Panc1 (cell line): Measurements from ENCODE around the gene LDLRAD4. TPM values are rescaled to one million over a fixed set of nuclear protein-coding genes. Genes with fewer than 3 reads are reported as not detected.

Experiments used
- ATAC-seq: fragments of 200-7000 bp; cut with Tn5 transposase; 2 replicates; pipeline ENCODE4 v1.9.1; 2020; ENCODE audit warnings: mild to moderate bottlenecking, moderate library complexity
- BruUV-seq: library from RNA; stranded (reverse); fragments of 400-500 nt; replicated peaks from 2 replicates; lab custom pipeline; 2021; lab: Mats Ljungman, UMichigan
- CTCF ChIA-PET: fragments of 300-600 bp; sonication (Branson Sonifier 250); formaldehyde crosslinking; loops from one replicate; lab custom pipeline; 2022; ENCODE audit warnings: antibody characterized with exemption; lab: Charles Lee
- POLR2A ChIA-PET: fragments of 300-600 bp; sonication (Branson Sonifier 250); formaldehyde crosslinking; loops from one replicate; lab custom pipeline; 2022; ENCODE audit warnings: antibody characterized with exemption; lab: Charles Lee
- DNase-seq: peaks from one replicate; pipeline ENCODE4 v3.0.0-alpha.2; 2010; ENCODE audit warnings: low read depth, low spot score
- H3K27ac ChIP-seq: 2 replicates; pipeline ENCODE4 v1.5.1; 2011; ENCODE audit warnings: mild to moderate bottlenecking, low read length, inconsistent platforms
- H3K27me3 ChIP-seq: fragments of 200-500 bp; sonication (Bioruptor generic); 2 replicates; pipeline ENCODE4 v1.6.0; 2014; ENCODE audit warnings: low read length, inconsistent platforms; ENCODE audit not compliant: control insufficient read depth, insufficient read depth
- H3K36me3 ChIP-seq: fragments of 200-500 bp; sonication (Bioruptor generic); 2 replicates; pipeline ENCODE4 v1.5.1; 2014; ENCODE audit warnings: inconsistent platforms, mild to moderate bottlenecking, low read length, moderate library complexity; ENCODE audit not compliant: control insufficient read depth, insufficient read depth
- H3K4me1 ChIP-seq: 2 replicates; pipeline ENCODE4 v1.5.1; 2011; ENCODE audit warnings: inconsistent platforms, mild to moderate bottlenecking, low read length, moderate library complexity; ENCODE audit not compliant: control insufficient read depth, insufficient read depth
- H3K4me3 ChIP-seq, 2 experiments: 2 replicates each; pipeline ENCODE4 v1.5.1; 2011 to 2012; ENCODE audit warnings: low read depth in 2 of 2, low read length in 2 of 2, mild to moderate bottlenecking in 2 of 2, inconsistent platforms in 1 of 2, moderate library complexity in 1 of 2
- H3K9me3 ChIP-seq: fragments of 200-500 bp; sonication (Bioruptor generic); 2 replicates; pipeline ENCODE4 v1.5.1; 2014; ENCODE audit warnings: low read depth, mild to moderate bottlenecking, inconsistent platforms, low read length, moderate library complexity; ENCODE audit not compliant: control insufficient read depth, insufficient read depth
- CTCF ChIP-seq: fragments of 450-650 bp; IDR thresholded peaks from 2 replicates; pipeline ENCODE4 v1.5.1; 2017; ENCODE audit warnings: mild to moderate bottlenecking
- POLR2AphosphoS5 ChIP-seq: IDR thresholded peaks from 2 replicates; pipeline ENCODE4 v1.6.1; 2012; ENCODE audit warnings: mild to moderate bottlenecking, low read depth, low read length, moderate library complexity
- SIN3A ChIP-seq: IDR thresholded peaks from 2 replicates; pipeline ENCODE4 v1.6.1; 2012; ENCODE audit warnings: low read depth, mild to moderate bottlenecking, low read length, moderate library complexity, borderline replicate concordance; ENCODE audit not compliant: insufficient read depth
- TCF7L2 ChIP-seq: IDR thresholded peaks from 2 replicates; pipeline ENCODE4 v1.6.1; 2011; ENCODE audit warnings: mild to moderate bottlenecking, low read depth, low read length, inconsistent platforms
- in situ Hi-C: cut with HindIII; loops from 2 replicates; pipeline ENCODE4 v1.10.0; 2016; ENCODE audit warnings: low sequenced_read_pairs, low pct_unique_long_range_greater_than_20kb
- intact Hi-C: fragments of 100-400 bp; cut with micrococcal nuclease; formaldehyde crosslinking; loops from one replicate; pipeline ENCODE4 v1.10.0; 2022; ENCODE audit not compliant: unreplicated experiment
- total RNA-seq: library from RNA; stranded (reverse); gene quantifications from one replicate; pipeline ENCODE4 v1.2.1, GENCODE V29; 2021; ENCODE audit not compliant: unreplicated experiment
- TF ChIP-seq, protein P1 (sequence below), 2 experiments: IDR thresholded peaks; 2 replicates each; pipeline ENCODE4 v1.6.1; 2011 to 2012; ENCODE audit warnings: low read depth in 2 of 2, control low read depth in 1 of 2, low read length in 1 of 2, mild to moderate bottlenecking in 1 of 2, moderate library complexity in 1 of 2; ENCODE audit not compliant: insufficient read depth in 1 of 2

LDLRAD4 gene
- total RNA-seq, 1 experiment from 2014 or later, result 0.28 TPM

- DNase-seq, result no peak
- H3K9me3 ChIP-seq, result no peaks in the 10 kb centered on the region
- BruUV-seq, result no TSS peak
- H3K36me3 ChIP-seq, result no peaks in the 10 kb centered on the region
- TF ChIP-seq CTCF (no peak), POLR2AphosphoS5 (no peak), TCF7L2 (no peak), SIN3A (no peak)
- TF ChIP-seq, protein P1, sequence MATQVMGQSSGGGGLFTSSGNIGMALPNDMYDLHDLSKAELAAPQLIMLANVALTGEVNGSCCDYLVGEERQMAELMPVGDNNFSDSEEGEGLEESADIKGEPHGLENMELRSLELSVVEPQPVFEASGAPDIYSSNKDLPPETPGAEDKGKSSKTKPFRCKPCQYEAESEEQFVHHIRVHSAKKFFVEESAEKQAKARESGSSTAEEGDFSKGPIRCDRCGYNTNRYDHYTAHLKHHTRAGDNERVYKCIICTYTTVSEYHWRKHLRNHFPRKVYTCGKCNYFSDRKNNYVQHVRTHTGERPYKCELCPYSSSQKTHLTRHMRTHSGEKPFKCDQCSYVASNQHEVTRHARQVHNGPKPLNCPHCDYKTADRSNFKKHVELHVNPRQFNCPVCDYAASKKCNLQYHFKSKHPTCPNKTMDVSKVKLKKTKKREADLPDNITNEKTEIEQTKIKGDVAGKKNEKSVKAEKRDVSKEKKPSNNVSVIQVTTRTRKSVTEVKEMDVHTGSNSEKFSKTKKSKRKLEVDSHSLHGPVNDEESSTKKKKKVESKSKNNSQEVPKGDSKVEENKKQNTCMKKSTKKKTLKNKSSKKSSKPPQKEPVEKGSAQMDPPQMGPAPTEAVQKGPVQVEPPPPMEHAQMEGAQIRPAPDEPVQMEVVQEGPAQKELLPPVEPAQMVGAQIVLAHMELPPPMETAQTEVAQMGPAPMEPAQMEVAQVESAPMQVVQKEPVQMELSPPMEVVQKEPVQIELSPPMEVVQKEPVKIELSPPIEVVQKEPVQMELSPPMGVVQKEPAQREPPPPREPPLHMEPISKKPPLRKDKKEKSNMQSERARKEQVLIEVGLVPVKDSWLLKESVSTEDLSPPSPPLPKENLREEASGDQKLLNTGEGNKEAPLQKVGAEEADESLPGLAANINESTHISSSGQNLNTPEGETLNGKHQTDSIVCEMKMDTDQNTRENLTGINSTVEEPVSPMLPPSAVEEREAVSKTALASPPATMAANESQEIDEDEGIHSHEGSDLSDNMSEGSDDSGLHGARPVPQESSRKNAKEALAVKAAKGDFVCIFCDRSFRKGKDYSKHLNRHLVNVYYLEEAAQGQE (IDR thresholded peaks at IDR 0.05; ENCODE audit: insufficient read depth in 1 of 2, low read depth in 2 of 2, low read length in 1 of 2), result no peak
- no peak for ATAC-seq
- H3K4me3 ChIP-seq, result no peak overlapping the region
- CTCF ChIA-PET, result no interaction called here
- H3K27ac ChIP-seq, result no peak overlapping the region
- H3K27me3 ChIP-seq, result no peaks in the 10 kb centered on the region; the same call in 1 of the 2 replicates
- in situ Hi-C loops, result no loop called here
- intact Hi-C loops, result no loop called here
- POLR2A ChIA-PET, result no interaction called here
- H3K4me1 ChIP-seq, result no peaks in the 10 kb centered on the region
Measured at GRCh38 chr18:13452871-13453680, 234.5 kb downstream of the LDLRAD4 start.

DNA sequence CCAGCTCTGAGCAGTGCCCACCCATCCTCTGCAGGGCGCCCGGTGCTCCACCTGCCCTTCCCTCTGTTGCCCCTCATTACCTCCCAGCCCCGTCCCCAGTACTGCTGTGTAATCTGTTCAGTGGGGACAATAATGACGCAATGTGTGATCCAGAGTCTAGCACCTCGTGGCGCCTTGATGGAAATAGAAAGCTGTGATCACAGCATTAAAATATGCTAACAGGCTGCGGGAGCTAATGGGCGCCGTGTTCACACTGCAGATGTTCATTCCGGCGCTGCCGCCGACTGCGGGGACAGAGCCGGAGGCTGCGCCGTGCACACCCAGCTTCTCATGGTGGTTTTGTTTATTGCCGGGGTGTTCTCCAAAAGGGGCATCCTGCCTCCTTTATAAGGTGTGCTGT, 235.2 kb downstream of the LDLRAD4 start:
- BruUV-seq, result no TSS peak
- ChIA-PET CTCF (no interaction called here), POLR2A (no interaction called here)
- H3K4me3 ChIP-seq, result no peak overlapping the region
- TF ChIP-seq, protein P1 (IDR thresholded peaks at IDR 0.05; ENCODE audit: insufficient read depth in 1 of 2, low read depth in 2 of 2, low read length in 1 of 2), result no peak
- no peak for TF ChIP-seq SIN3A
- no peak for TF ChIP-seq CTCF
- TF ChIP-seq POLR2AphosphoS5, result no peak
- TF ChIP-seq TCF7L2, result no peak
- no peaks in the 10 kb centered on the region; the same call in 1 of the 2 replicates for H3K27me3 ChIP-seq
- H3K4me1 ChIP-seq, result no peaks in the 10 kb centered on the region
- no peaks in the 10 kb centered on the region for H3K9me3 ChIP-seq
- DNase-seq, result no peak
- intact Hi-C loops, result no loop called here
- no peak overlapping the region for H3K27ac ChIP-seq
- no peak for ATAC-seq
- no peaks in the 10 kb centered on the region for H3K36me3 ChIP-seq
- in situ Hi-C loops, result no loop called here
